GM13976 (cell line): Measurements from ENCODE around the gene PCBP3.

ENCODE experiments used
- DNase-seq: peaks from one replicate; pipeline ENCODE4 v3.0.0; 2012; ENCODE audit warnings: low spot score
- in situ Hi-C: fragments of 300-500 bp; cut with MboI; formaldehyde crosslinking; loops from one replicate; pipeline ENCODE4 v1.12.0; 2022; ENCODE audit warnings: low sequenced_read_pairs, mixed read lengths, inconsistent platforms; ENCODE audit not compliant: unreplicated experiment
- TF ChIP-seq, protein P1 (sequence below): IDR thresholded peaks from 2 replicates; pipeline ENCODE4 v1.5.1; 2012; ENCODE audit warnings: borderline replicate concordance, mild to moderate bottlenecking; ENCODE audit not compliant: insufficient read depth; ENCODE audit errors: extremely low read depth, missing control alignments, control extremely low read depth

Gene PCBP3

DNA sequence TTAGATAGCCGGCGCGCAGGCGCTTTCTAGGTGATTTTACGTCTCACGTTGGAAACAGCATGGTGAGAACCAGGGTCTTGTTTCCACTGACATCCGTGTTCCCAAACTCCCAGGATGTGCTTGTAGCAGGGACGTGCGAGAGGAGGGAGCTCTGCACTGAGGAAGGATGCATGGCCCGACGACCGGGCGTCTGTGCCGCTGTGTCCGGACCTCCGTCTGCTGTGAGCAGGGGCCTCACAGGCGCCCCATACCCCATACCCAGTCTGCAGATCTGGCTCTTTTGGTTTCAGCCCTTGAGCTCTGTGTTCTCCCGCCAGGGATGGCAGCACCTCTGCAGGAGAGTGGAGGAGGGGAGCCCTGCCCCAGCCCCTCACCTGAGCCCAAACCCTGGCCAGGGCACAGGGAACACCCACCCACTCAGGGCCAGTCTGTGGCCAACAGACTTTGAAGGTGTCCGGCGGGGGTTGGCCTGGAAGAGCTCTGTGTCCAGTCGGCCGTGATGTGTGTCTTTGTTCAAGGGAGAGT is 270.9 kb downstream of the PCBP3 start:
- in situ Hi-C loops, result no loop called here
- TF ChIP-seq, protein P1, sequence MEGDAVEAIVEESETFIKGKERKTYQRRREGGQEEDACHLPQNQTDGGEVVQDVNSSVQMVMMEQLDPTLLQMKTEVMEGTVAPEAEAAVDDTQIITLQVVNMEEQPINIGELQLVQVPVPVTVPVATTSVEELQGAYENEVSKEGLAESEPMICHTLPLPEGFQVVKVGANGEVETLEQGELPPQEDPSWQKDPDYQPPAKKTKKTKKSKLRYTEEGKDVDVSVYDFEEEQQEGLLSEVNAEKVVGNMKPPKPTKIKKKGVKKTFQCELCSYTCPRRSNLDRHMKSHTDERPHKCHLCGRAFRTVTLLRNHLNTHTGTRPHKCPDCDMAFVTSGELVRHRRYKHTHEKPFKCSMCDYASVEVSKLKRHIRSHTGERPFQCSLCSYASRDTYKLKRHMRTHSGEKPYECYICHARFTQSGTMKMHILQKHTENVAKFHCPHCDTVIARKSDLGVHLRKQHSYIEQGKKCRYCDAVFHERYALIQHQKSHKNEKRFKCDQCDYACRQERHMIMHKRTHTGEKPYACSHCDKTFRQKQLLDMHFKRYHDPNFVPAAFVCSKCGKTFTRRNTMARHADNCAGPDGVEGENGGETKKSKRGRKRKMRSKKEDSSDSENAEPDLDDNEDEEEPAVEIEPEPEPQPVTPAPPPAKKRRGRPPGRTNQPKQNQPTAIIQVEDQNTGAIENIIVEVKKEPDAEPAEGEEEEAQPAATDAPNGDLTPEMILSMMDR, result no peak
- DNase-seq, result no peak

DNA sequence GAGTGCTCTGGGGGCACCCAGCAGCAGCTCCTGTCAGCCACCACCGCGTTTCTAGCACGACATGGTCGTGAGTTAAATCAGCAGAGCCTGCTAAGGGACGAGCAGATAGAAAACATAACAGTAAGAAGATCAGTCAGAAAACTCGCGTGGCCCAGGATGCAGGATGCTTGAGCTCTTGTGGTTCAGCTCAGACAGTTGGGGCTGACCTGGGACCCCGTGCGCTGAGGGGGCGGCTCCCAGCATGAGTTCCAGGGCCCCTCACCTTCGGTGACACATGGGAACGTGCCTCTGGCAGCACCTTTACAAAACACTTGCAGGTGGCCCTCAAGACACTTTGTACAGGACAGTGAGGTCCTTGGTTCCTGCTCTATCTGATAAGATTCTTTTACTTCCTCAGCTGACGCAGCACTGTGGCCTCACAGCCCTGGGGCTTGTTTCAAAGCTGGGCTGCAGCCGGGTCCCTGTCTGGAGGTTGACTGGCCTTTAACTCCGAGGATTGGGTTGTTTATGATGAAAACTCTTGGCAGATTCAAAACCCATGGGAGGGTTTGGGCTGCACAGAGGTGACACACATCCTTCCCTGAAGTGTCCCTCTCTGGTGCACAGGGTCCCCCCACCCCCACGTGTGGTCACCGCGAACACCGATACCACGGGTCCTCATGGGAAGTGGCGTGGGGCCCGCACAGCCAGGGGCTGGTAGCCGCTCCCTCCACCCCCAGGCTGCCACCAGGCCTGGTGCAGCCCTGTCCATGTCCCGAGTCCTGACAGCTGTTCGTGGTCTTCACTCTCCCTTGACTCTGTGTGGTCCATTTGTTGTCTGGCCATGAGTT is 272.7 kb downstream of the PCBP3 start:
- DNase-seq, result no peak
- TF ChIP-seq, protein P1, result no peak
- in situ Hi-C loops, result no loop called here

DNA sequence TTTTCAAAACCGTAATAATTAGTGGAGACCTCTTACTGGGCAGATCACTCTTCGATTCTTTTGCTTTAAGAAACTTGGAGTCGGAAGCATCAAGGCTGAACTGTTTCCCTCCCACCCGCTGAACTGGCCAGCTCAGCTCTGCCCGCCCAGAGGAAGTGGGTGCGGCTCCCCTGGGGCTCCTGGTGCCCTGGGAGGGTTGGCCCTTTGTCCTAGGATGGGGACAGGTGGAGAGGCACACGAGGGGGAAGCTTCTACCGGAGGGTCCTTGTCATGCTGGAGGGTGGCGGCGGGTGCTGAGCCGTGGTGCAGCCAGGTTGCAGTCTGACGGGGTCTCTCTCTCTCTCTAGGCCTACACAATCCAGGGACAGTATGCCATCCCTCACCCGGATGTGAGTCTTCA is 273.7 kb downstream of the PCBP3 start:
- no peak for DNase-seq
- TF ChIP-seq, protein P1, result no peak
- in situ Hi-C loops, result no loop called here

- TF ChIP-seq, protein P1, result no peak
- no peak for DNase-seq
- in situ Hi-C loops, result no loop called here
These were observed 274.5 kb downstream of the PCBP3 start for GRCh38 chr21:45918011-45918410.

DNA sequence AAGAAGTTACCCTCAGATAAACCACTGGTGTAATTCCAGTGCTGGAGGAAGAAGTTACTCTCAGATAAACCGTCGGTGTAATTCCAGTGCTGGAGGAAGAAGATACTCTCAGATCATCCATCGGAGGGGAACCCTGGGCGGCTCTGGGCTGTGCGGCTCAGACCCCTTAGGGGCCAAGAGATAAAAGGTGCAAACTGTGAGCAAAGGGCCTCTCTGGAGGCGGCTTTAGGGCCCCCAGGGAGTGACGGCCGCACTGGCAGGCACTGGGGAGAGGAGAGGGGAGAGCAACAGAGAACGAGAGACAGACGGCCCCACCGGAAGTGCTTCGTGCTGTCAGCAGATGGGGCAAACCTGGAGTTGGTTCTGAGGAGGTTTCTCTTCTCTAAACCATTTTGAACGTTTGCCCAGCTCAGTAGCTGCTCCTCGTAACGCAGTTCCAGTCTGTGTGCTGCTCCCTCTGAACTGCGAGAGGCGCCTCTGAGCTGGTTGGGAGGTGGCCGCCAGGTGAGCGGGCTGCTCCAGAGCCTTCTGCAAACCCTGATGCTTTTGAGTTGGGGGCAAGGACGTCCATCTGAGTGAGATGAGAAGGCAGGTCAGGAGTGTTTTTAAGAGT is 275.4 kb downstream of the PCBP3 start:
- DNase-seq, result no peak
- TF ChIP-seq, protein P1, result no peak
- in situ Hi-C loops, result no loop called here

GRCh38 chr21:45919593-45919992 is 276.1 kb downstream of the PCBP3 start:
- in situ Hi-C loops, result no loop called here
- TF ChIP-seq, protein P1, result no peak
- no peak for DNase-seq
